Suprapubic skin (tissue), 4 donors: Measurements from ENCODE around the gene GRIN2A. TPM values are rescaled to one million over a fixed set of nuclear protein-coding genes. Genes with fewer than 3 reads are reported as not detected.

Source experiments
- DNase-seq, 2 donors: peaks; one replicate each; pipeline ENCODE4 v3.0.0-alpha.2; 2019; ENCODE audit warnings: low spot score in 2 of 2
- H3K27ac ChIP-seq: fragments of 200-600 bp; sonication (generic); one replicate; pipeline ENCODE4 v1.5.1; 2019
- H3K27me3 ChIP-seq: fragments of 200-600 bp; sonication (generic); one replicate; pipeline ENCODE4 v1.5.1; 2019
- H3K36me3 ChIP-seq: fragments of 200-600 bp; sonication (generic); one replicate; pipeline ENCODE4 v1.5.1; 2019
- H3K4me1 ChIP-seq: fragments of 200-600 bp; sonication (generic); one replicate; pipeline ENCODE4 v1.5.1; 2019
- H3K4me3 ChIP-seq: fragments of 200-600 bp; sonication (generic); one replicate; pipeline ENCODE4 v1.5.1; 2019; ENCODE audit warnings: mild to moderate bottlenecking
- H3K9me3 ChIP-seq: fragments of 200-600 bp; sonication (generic); one replicate; pipeline ENCODE4 v1.5.1; 2019
- EP300 ChIP-seq: sonication (generic); formaldehyde crosslinking; IDR thresholded peaks from one replicate; pipeline ENCODE4 v1.6.1; 2017; ENCODE audit warnings: antibody characterized with exemption
- POLR2A ChIP-seq, 2 donors: fragments of 450-650 bp; IDR thresholded peaks; one replicate each; pipeline ENCODE4 v1.6.1; 2017; ENCODE audit warnings: antibody characterized with exemption in 2 of 2, mild to moderate bottlenecking in 2 of 2, moderate library complexity in 2 of 2
- POLR2AphosphoS5 ChIP-seq, 3 donors: sonication (generic); formaldehyde crosslinking; IDR thresholded peaks; one replicate each; pipeline ENCODE4 v1.6.1; 2017; ENCODE audit warnings: antibody characterized with exemption in 3 of 3
- WGBS: methylation state at CpG from one replicate; pipeline ENCODE4 v1.1.5; 2018; 5-methylcytosine and 5-hydroxymethylcytosine counted together
- total RNA-seq, 4 donors: library from RNA; depleted of rRNA; stranded (reverse); fragments of >200 nt; gene quantifications; one replicate each; pipeline ENCODE4 v1.1.0, GENCODE V29; 2016
- TF ChIP-seq, protein P1 (sequence below), 2 donors: fragments of 200-600 bp in 1 of 2; fragments of 450-650 bp in 1 of 2; sonication (generic) in 1 of 2; IDR thresholded peaks; one replicate each; pipeline ENCODE4 v1.5.1; 2016 to 2019; ENCODE audit warnings: antibody characterized with exemption in 2 of 2, mild to moderate bottlenecking in 1 of 2, moderate library complexity in 1 of 2

GRIN2A gene
- total RNA-seq, 4 donors from 2014 or later = 0.08 to 5.4 (median 1.3) TPM

DNA sequence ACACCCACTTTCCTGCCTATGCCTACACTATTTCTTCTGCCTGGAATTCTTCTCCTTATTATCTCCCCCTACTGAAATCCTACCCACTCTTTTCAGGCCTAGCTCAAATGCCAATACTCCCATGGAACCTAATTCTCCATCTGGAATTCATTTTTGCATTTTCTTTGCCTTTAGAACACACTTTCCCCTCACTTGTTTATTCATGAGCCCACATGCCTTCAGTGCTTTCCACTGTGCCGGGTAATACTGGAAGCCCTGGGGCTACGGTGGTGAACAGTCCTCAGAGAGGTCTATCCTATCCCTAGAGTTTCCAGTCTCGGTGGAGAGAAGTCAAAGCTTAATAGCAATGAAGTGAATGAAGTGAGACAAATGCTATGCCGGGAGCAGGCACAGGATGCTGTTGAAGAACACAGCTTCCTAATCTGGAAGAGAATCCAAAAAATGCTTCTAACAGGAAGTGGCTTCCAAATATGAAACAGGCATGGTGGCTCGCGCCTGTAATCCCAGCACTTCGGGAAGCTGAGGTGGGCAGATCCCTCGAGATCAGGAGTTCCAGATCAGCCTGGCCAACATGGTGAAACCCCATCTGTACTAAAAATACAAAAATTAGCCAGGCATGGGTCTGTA, 322.4 kb downstream of the GRIN2A start:
- Histone ChIP-seq H3K9me3 (no peaks in the 10 kb centered on the region), H3K4me3 (no peak overlapping the region), H3K4me1 (no peaks in the 10 kb centered on the region), H3K36me3 (no peaks in the 10 kb centered on the region), H3K27me3 (no peaks in the 10 kb centered on the region), H3K27ac (no peak overlapping the region)
- no peak for TF ChIP-seq EP300
- no peak for TF ChIP-seq POLR2A (IDR thresholded peaks at IDR 0.05)
- TF ChIP-seq, protein P1, sequence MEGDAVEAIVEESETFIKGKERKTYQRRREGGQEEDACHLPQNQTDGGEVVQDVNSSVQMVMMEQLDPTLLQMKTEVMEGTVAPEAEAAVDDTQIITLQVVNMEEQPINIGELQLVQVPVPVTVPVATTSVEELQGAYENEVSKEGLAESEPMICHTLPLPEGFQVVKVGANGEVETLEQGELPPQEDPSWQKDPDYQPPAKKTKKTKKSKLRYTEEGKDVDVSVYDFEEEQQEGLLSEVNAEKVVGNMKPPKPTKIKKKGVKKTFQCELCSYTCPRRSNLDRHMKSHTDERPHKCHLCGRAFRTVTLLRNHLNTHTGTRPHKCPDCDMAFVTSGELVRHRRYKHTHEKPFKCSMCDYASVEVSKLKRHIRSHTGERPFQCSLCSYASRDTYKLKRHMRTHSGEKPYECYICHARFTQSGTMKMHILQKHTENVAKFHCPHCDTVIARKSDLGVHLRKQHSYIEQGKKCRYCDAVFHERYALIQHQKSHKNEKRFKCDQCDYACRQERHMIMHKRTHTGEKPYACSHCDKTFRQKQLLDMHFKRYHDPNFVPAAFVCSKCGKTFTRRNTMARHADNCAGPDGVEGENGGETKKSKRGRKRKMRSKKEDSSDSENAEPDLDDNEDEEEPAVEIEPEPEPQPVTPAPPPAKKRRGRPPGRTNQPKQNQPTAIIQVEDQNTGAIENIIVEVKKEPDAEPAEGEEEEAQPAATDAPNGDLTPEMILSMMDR (IDR thresholded peaks at IDR 0.05) = no peak
- TF ChIP-seq POLR2AphosphoS5 (IDR thresholded peaks at IDR 0.05) = no peak
- no peak for DNase-seq
- WGBS = 60% methylated on average over 8 of the region's 8 CpGs

DNA sequence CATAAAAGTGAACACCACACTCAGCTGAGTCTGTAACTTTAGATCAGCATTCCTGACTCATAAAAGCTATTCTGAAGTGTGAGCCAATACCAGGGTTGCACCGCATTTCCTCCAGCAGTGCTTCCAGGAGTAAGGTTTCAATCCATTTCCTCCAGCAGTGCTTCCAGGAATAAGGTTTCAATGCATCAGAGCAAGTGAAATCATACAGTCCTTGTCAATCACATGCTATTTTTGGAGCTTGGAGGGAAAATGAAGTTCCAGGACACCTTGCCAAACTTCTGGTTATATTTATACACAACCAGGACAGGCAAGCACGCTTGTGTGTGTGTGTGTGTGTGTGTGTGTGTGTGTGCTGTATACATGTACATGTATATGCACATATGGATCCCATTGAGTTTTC, 327.6 kb downstream of the GRIN2A start:
- WGBS = 35% methylated on average over 2 of the region's 2 CpGs
- no peaks in the 10 kb centered on the region for H3K27me3 ChIP-seq
- DNase-seq = no peak
- no peaks in the 10 kb centered on the region for H3K4me1 ChIP-seq
- H3K27ac ChIP-seq = no peak overlapping the region
- no peaks in the 10 kb centered on the region for H3K36me3 ChIP-seq
- TF ChIP-seq POLR2A (IDR thresholded peaks at IDR 0.05) (no peak), EP300 (no peak), POLR2AphosphoS5 (IDR thresholded peaks at IDR 0.05) (no peak)
- TF ChIP-seq, protein P1 (IDR thresholded peaks at IDR 0.05) = no peak
- H3K4me3 ChIP-seq = no peak overlapping the region
- H3K9me3 ChIP-seq = no peaks in the 10 kb centered on the region

DNA sequence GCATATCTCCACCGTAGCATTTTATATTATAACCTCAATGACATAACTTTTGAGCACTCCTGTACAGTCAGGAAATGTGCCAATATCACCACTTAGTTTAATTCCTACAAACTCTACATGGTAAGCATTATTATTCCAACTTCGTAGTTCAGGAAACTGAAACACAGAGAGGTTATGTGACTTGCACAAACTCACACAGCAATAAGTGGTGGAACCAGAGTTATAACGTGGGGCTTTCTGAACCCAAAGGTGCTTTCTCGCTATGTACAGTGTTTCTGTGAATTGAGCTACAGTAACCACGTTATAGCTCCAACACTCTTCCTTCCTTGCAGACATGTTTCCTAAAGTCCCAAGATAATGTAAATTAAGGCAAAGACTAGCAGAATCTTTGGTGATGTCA, 330.2 kb downstream of the GRIN2A start:
- Histone ChIP-seq H3K36me3 (no peaks in the 10 kb centered on the region), H3K9me3 (no peaks in the 10 kb centered on the region), H3K27ac (no peak overlapping the region), H3K27me3 (no peaks in the 10 kb centered on the region), H3K4me3 (no peak overlapping the region), H3K4me1 (no peaks in the 10 kb centered on the region)
- no peak for DNase-seq
- TF ChIP-seq POLR2AphosphoS5 (IDR thresholded peaks at IDR 0.05) (no peak), EP300 (no peak), POLR2A (IDR thresholded peaks at IDR 0.05) (no peak)
- TF ChIP-seq, protein P1 (IDR thresholded peaks at IDR 0.05) = no peak
- WGBS = 81% methylated on average over 5 of the region's 5 CpGs

DNA sequence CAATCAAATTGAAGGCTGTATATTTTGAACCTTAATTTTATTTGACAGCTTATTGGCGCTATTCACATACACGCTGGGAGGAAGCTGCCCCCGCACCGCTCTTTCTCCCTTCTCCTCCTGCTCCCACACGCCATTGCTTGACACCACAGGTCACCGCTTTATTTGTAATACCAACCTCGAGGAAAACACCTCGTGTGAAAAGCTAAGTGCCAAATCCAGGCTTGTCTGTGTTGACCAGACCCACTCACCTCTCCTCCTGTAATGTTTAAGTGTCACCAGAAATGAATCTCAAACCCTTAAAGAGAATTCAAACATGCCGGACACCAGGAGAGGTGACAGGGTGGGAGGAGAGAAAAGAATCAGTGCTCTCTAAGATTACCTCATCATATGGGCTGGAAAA, 331.4 kb downstream of the GRIN2A start:
- no peak overlapping the region for H3K27ac ChIP-seq
- 75% methylated on average over 9 of the region's 9 CpGs for WGBS
- no peaks in the 10 kb centered on the region for H3K9me3 ChIP-seq
- no peaks in the 10 kb centered on the region for H3K4me1 ChIP-seq
- DNase-seq = no peak
- TF ChIP-seq EP300 (no peak), POLR2AphosphoS5 (IDR thresholded peaks at IDR 0.05) (no peak), POLR2A (IDR thresholded peaks at IDR 0.05) (no peak)
- TF ChIP-seq, protein P1 (IDR thresholded peaks at IDR 0.05) = no peak
- H3K4me3 ChIP-seq = no peak overlapping the region
- no peaks in the 10 kb centered on the region for H3K36me3 ChIP-seq
- H3K27me3 ChIP-seq = no peaks in the 10 kb centered on the region

DNA sequence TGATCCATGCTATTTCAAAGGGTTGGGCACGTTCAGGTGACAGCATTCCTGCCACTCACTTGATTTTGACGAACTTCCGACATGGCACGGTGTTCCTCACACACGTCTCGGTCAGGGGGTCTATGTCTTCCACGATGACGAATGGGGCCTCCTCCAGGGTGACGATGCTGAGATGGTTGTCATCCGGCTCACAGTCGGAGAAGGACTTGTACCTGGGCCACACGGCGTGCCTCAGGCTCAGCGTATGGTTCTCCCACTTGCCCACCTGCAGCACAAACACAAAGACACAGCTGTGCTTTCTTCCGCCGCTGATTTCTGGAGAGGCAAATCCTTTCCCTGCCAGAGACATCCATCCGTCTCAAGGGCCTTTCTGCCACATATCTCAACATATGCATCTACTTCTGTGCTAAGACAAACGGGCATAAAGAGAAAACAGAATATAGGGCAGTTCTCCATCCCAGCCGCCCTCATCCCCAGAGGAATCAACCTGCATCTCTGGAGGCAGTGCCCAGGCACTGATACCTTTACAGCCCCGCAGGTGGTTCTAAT, 332.5 kb downstream of the GRIN2A start:
- no peak for DNase-seq
- Histone ChIP-seq H3K9me3 (no peaks in the 10 kb centered on the region), H3K27ac (no peak overlapping the region), H3K4me3 (no peak overlapping the region), H3K4me1 (no peaks in the 10 kb centered on the region), H3K36me3 (no peaks in the 10 kb centered on the region), H3K27me3 (no peaks in the 10 kb centered on the region)
- TF ChIP-seq EP300 (no peak), POLR2AphosphoS5 (IDR thresholded peaks at IDR 0.05) (no peak), POLR2A (IDR thresholded peaks at IDR 0.05) (no peak)
- TF ChIP-seq, protein P1 (IDR thresholded peaks at IDR 0.05) = no peak
- WGBS = 85% methylated on average over 20 of the region's 20 CpGs
